ENCODE measurements around the gene TLE3.

GRCh38 chr15:70017025-70017424, 80.7 kb downstream of the TLE3 start:
- TF ChIP-seq CTCF (IDR thresholded peaks at IDR 0.05) (no peak), POLR2A (IDR thresholded peaks at IDR 0.05) (no peak)
